ENCODE results near the gene HERC2. TPM values are rescaled to one million over a fixed set of nuclear protein-coding genes. Genes with fewer than 3 reads are reported as not detected.
"Not testable (repeated sequence)": the region's sequence is repeated elsewhere in the genome, so short reads cannot be mapped to it uniquely, and the experiment has no call there.

The HERC2 gene, protein sequence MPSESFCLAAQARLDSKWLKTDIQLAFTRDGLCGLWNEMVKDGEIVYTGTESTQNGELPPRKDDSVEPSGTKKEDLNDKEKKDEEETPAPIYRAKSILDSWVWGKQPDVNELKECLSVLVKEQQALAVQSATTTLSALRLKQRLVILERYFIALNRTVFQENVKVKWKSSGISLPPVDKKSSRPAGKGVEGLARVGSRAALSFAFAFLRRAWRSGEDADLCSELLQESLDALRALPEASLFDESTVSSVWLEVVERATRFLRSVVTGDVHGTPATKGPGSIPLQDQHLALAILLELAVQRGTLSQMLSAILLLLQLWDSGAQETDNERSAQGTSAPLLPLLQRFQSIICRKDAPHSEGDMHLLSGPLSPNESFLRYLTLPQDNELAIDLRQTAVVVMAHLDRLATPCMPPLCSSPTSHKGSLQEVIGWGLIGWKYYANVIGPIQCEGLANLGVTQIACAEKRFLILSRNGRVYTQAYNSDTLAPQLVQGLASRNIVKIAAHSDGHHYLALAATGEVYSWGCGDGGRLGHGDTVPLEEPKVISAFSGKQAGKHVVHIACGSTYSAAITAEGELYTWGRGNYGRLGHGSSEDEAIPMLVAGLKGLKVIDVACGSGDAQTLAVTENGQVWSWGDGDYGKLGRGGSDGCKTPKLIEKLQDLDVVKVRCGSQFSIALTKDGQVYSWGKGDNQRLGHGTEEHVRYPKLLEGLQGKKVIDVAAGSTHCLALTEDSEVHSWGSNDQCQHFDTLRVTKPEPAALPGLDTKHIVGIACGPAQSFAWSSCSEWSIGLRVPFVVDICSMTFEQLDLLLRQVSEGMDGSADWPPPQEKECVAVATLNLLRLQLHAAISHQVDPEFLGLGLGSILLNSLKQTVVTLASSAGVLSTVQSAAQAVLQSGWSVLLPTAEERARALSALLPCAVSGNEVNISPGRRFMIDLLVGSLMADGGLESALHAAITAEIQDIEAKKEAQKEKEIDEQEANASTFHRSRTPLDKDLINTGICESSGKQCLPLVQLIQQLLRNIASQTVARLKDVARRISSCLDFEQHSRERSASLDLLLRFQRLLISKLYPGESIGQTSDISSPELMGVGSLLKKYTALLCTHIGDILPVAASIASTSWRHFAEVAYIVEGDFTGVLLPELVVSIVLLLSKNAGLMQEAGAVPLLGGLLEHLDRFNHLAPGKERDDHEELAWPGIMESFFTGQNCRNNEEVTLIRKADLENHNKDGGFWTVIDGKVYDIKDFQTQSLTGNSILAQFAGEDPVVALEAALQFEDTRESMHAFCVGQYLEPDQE (N-terminal part only)
- total RNA-seq: 100 to 1,000 TPM; 105 to 112 TPM
- 28.8 TPM for polyA plus RNA-seq (2013, experiment 1 of 2)
- 28.2 TPM for polyA plus RNA-seq (2013, experiment 2 of 2)
- long read RNA-seq, experiment 1, partial matches to known transcripts: 12 of 23 reads
- long read RNA-seq, experiment 1, other reads (novel, unspliced or antisense): 10 of 23 reads
- long read RNA-seq, experiment 2, partial matches to known transcripts: 52 of 59 reads
- long read RNA-seq, experiment 2, other reads (novel, unspliced or antisense): 7 of 59 reads
- long read RNA-seq, experiment 3, partial matches to known transcripts: 109 of 139 reads
- long read RNA-seq, experiment 3, other reads (novel, unspliced or antisense): 28 of 139 reads
- long read RNA-seq, experiment 4, partial matches to known transcripts: 2 of 3 reads
- long read RNA-seq, experiment 4, other reads (novel, unspliced or antisense): 1 of 3 reads

DNA sequence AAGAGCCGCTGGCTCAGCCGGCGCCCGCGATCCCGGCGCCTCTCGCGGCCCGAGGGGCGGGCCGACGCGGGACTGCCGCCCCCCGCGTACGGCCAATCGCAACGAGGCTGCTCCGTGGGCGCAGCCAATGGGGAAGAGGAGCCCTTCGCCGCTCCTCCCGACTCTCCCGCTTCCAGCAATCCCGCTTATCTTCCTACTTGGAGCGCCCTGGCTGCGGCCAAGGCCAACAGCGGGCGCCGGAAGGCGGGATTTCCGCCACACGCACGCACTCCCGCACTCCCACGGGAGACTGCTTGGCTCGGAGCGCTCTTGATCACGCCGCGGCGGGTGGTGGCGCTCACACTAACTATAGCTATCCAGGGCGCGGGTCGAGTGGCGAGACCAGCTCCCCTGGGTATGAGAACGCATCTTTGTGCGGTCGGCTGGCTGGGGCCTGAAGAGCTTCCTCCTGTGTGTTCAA lies at the start of gene HERC2:
Gene HERC2 (minus strand): TSS at position 51 of the 460 bp plus-strand sequence. CDS start 746 bp downstream, outside the sequence.
- not testable (repeated sequence) for H3K27ac ChIP-seq (ENCODE audit: low read depth, low read length); H3K4me1 Mint-ChIP-seq; H3K27me3 Mint-ChIP-seq (ENCODE audit: insufficient read depth); H3K9me3 ChIP-seq (ENCODE audit: control insufficient read depth, low read length); H3K4me1 ChIP-seq (ENCODE audit: control insufficient read depth, insufficient read depth, low read length); H3K9me3 Mint-ChIP-seq; H3K27me3 ChIP-seq (ENCODE audit: control insufficient read depth, insufficient read depth, low read length, poor library complexity, severe bottlenecking); DNase-seq
- Mint-ChIP-seq H3K27ac (peak within 1 kb of the TSS; percentile 96), H3K4me3 (peak within 1 kb of the TSS; percentile 87), H3K36me3 (ENCODE audit: low read depth) (peaks cover 16% of the 10 kb centered on the region)
- WGBS, 2 experiments (ENCODE audit: insufficient coverage in 1 of 2, insufficient read length in 1 of 2): no CpG with 5 or more reads among the region's 52 CpGs
- H3K9ac ChIP-seq (ENCODE audit: extremely low read depth, low read length, poor library complexity, severe bottlenecking): peak within 1 kb of the TSS; percentile 15
- H3K36me3 ChIP-seq (ENCODE audit: control insufficient read depth, insufficient read depth, low read length): peaks cover 12% of the 10 kb centered on the region
- peak within 1 kb of the TSS; percentile 73 for H3K4me3 ChIP-seq (ENCODE audit: low read length)

DNA sequence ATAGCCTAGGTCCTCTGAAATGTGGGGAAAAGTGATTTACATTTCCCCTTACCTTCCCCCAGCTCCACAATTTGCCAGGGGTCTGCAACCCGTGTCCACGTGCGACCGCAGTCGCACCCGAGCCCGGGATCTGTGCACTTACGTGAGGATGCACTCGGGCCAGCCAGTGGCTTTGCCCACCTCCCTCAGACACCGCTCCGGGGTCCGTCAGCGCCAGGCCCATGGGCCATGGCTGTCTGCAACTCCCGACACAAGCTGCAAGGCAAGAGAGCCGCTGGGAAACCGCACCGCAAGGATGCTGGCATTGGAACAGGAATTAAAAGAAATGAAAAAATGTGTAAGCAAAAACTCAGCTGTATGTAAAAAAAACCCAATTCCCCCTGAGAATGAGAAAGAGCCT lies 43.5 kb upstream of the HERC2 start:
- not testable (repeated sequence) for H3K27me3 Mint-ChIP-seq (ENCODE audit: insufficient read depth); H3K4me1 ChIP-seq (ENCODE audit: control insufficient read depth, insufficient read depth, low read length); H3K4me3 ChIP-seq (ENCODE audit: low read length); H3K36me3 ChIP-seq (ENCODE audit: control insufficient read depth, insufficient read depth, low read length); DNase-seq; H3K9me3 ChIP-seq (ENCODE audit: control insufficient read depth, low read length); H3K9me3 Mint-ChIP-seq; H3K4me3 Mint-ChIP-seq; H3K27ac ChIP-seq (ENCODE audit: low read depth, low read length); H3K27me3 ChIP-seq (ENCODE audit: control insufficient read depth, insufficient read depth, low read length, poor library complexity, severe bottlenecking); H3K27ac Mint-ChIP-seq; H3K4me1 Mint-ChIP-seq; H3K36me3 Mint-ChIP-seq (ENCODE audit: low read depth); H3K9ac ChIP-seq (ENCODE audit: extremely low read depth, low read length, poor library complexity, severe bottlenecking)
- no CpG with 5 or more reads among the region's 17 CpGs for WGBS, 2 experiments (ENCODE audit: insufficient coverage in 1 of 2, insufficient read length in 1 of 2)

DNA sequence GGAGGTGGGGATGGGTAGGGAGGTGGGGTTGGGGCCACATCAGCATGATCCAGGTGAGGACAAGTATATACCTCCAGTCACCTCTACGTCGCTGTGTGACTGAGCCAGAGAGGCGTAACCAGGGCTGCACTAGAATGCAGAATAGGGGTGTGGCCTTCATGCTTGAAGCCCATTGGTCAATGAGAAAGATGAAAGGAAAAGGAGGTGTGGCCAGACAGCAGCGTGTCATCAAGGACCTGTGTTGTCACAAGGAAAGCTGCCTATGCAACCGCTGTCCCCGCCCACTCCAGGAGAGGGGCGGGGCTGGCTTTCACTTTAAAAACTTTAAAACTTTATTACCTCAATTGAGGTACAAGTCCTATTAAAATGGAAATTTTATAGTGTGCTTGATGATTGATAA lies 36.0 kb upstream of the HERC2 start, which contains the start of gene GOLGA6L24:
Gene GOLGA6L24 (minus strand): TSS at position 101 of the 400 bp plus-strand sequence. CDS start 61 bp downstream, at position 40.
- H3K36me3 ChIP-seq (ENCODE audit: control insufficient read depth, insufficient read depth, low read length); H3K27me3 ChIP-seq (ENCODE audit: control insufficient read depth, insufficient read depth, low read length, poor library complexity, severe bottlenecking); H3K4me3 Mint-ChIP-seq; H3K4me1 ChIP-seq (ENCODE audit: control insufficient read depth, insufficient read depth, low read length); H3K9me3 Mint-ChIP-seq; H3K4me1 Mint-ChIP-seq; H3K27ac Mint-ChIP-seq; H3K4me3 ChIP-seq (ENCODE audit: low read length); H3K36me3 Mint-ChIP-seq (ENCODE audit: low read depth); H3K9me3 ChIP-seq (ENCODE audit: control insufficient read depth, low read length); H3K27ac ChIP-seq (ENCODE audit: low read depth, low read length); H3K27me3 Mint-ChIP-seq (ENCODE audit: insufficient read depth); H3K9ac ChIP-seq (ENCODE audit: extremely low read depth, low read length, poor library complexity, severe bottlenecking); DNase-seq: not testable (repeated sequence)
- WGBS, 2 experiments (ENCODE audit: insufficient coverage in 1 of 2, insufficient read length in 1 of 2): no CpG with 5 or more reads among the region's 7 CpGs

DNA sequence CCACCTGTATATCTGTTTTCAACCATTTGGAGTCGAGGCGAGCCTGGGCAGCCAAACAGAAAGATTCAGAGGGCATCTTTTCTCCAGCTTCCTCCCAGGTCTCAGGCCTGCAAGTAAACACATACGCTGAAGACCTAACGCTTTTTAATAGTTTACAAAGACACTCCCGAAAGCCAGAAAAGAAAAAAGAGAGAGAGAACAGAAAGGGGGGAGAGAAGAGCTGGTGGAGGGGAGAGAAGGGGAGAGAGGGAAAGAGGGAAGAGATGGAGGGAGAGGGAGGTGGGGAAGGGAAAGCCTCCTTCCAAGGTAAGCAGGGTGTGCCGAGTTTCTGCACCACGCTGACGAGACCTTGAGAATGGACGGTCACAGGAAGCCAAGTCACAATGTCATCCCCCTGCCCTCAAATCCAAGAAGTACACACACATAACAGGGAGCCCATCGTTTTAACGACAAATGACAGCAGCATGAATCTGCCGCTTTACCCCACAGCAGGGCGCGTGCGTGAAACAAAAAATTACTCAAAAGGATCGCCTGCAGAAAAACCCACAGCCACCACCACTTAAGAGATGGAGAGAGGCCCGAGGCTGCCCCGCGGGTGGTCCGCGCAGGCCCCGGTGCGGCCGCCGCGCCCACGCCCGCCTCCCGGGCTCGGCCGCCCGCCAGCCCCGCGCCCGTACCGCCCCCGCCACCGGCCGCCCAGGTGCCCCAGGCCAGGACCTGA lies 461 bp downstream of the HERC2 start:
- peak overlapping the region; percentile 87 for H3K4me3 Mint-ChIP-seq
- Histone ChIP-seq H3K9ac (ENCODE audit: extremely low read depth, low read length, poor library complexity, severe bottlenecking) (peak overlapping the region; percentile 15), H3K36me3 (ENCODE audit: control insufficient read depth, insufficient read depth, low read length) (peaks cover 18% of the 10 kb centered on the region), H3K4me3 (ENCODE audit: low read length) (peak overlapping the region; percentile 73)
- not testable (repeated sequence) for H3K27ac ChIP-seq (ENCODE audit: low read depth, low read length); H3K27me3 ChIP-seq (ENCODE audit: control insufficient read depth, insufficient read depth, low read length, poor library complexity, severe bottlenecking); H3K27me3 Mint-ChIP-seq (ENCODE audit: insufficient read depth); DNase-seq; H3K4me1 ChIP-seq (ENCODE audit: control insufficient read depth, insufficient read depth, low read length); H3K4me1 Mint-ChIP-seq; H3K9me3 ChIP-seq (ENCODE audit: control insufficient read depth, low read length); H3K9me3 Mint-ChIP-seq
- 5% methylated on average over 4 of the region's 39 CpGs; no CpG with 5 or more reads in 1 of the 2 experiments for WGBS, 2 experiments (ENCODE audit: insufficient coverage in 1 of 2, insufficient read length in 1 of 2)
- peaks cover 22% of the 10 kb centered on the region for H3K36me3 Mint-ChIP-seq (ENCODE audit: low read depth)
- H3K27ac Mint-ChIP-seq: peak overlapping the region; percentile 96

DNA sequence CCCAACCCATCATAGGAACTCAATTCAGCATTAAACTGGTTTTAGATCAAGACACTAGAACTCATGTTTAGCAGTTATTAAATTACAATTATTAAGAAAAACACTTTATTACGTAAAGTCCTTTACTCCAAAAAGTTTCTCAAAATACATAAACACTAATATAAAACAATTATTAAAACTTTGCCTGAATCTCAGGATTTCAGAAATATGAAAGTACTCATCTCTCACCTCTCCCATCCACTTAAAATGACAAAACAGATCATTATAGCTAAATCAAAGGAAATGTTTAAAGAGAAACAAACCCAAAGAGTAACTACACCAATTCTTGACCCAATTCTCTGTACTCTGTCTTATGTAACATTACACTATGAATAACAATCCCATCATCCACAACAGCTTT lies 2.3 kb downstream of the HERC2 start:
- not testable (repeated sequence) for H3K9me3 Mint-ChIP-seq; H3K4me3 ChIP-seq (ENCODE audit: low read length); H3K27me3 Mint-ChIP-seq (ENCODE audit: insufficient read depth); H3K27me3 ChIP-seq (ENCODE audit: control insufficient read depth, insufficient read depth, low read length, poor library complexity, severe bottlenecking); H3K4me1 Mint-ChIP-seq; DNase-seq; H3K4me1 ChIP-seq (ENCODE audit: control insufficient read depth, insufficient read depth, low read length); H3K9me3 ChIP-seq (ENCODE audit: control insufficient read depth, low read length); H3K27ac ChIP-seq (ENCODE audit: low read depth, low read length); H3K27ac Mint-ChIP-seq; H3K9ac ChIP-seq (ENCODE audit: extremely low read depth, low read length, poor library complexity, severe bottlenecking)
- WGBS, 2 experiments (ENCODE audit: insufficient coverage in 1 of 2, insufficient read length in 1 of 2): 100% methylated on average over 1 of the region's 1 CpG; no CpG with 5 or more reads in 1 of the 2 experiments
- peaks cover 34% of the 10 kb centered on the region for H3K36me3 Mint-ChIP-seq (ENCODE audit: low read depth)
- H3K36me3 ChIP-seq (ENCODE audit: control insufficient read depth, insufficient read depth, low read length): peaks cover 28% of the 10 kb centered on the region
- peak overlapping the region; percentile 87 for H3K4me3 Mint-ChIP-seq
